GM19035 (cell line): ENCODE data around the gene PRMT2.
"Not testable (repeated sequence)": the region's sequence is repeated elsewhere in the genome, so short reads cannot be mapped to it uniquely, and the experiment has no call there.

ENCODE experiments used
- ATAC-seq: cut with Tn5 transposase; IDR thresholded peaks from one replicate; pipeline ENCODE4 v1.9.1; 2021; ENCODE audit not compliant: unreplicated experiment

PRMT2 gene

GRCh38 chr21:46667741-46668380 is 32.4 kb downstream of the PRMT2 start:
- no peak for ATAC-seq

- ATAC-seq: no peak
Observed at GRCh38 chr21:46668381-46668780, 32.9 kb downstream of the PRMT2 start.

- ATAC-seq: not testable (repeated sequence)
Observed at GRCh38 chr21:46668904-46669303, 33.4 kb downstream of the PRMT2 start.

- ATAC-seq: no peak
Observed at GRCh38 chr21:46674430-46675007, 39.0 kb downstream of the PRMT2 start.

GRCh38 chr21:46675595-46676280 is 40.3 kb downstream of the PRMT2 start:
- ATAC-seq: no peak

- ATAC-seq: not testable (repeated sequence)
Observed at GRCh38 chr21:46676542-46676941, 41.1 kb downstream of the PRMT2 start.

- ATAC-seq: not testable (repeated sequence)
Observed at GRCh38 chr21:46681593-46681992, 46.1 kb downstream of the PRMT2 start.

- ATAC-seq: not testable (repeated sequence)
Observed at GRCh38 chr21:46698652-46699051, 63.2 kb downstream of the PRMT2 start.

- ATAC-seq: peak; percentile 87
Observed at GRCh38 chr21:46699104-46699503, 63.6 kb downstream of the PRMT2 start.
